Measurements from ENCODE around the gene COMMD10. TPM values are rescaled to one million over a fixed set of nuclear protein-coding genes. Genes with fewer than 3 reads are reported as not detected.
A peak's percentile ranks its signal among the peaks of the same experiment; 100 is the strongest.

The COMMD10 gene
- total RNA-seq, 6 experiments from 2014 or later: 19.0 to 25.0 (median 22.0) TPM

- H3K27me3 Mint-ChIP-seq (ENCODE audit: insufficient read depth): no peaks in the 10 kb centered on the region; the same call in 1 of the 2 replicates
- peaks cover 19% of the 10 kb centered on the region for H3K36me3 Mint-ChIP-seq (ENCODE audit: low read depth)
- peak; percentile 37 for DNase-seq
- TF ChIP-seq CTCF (IDR thresholded peaks at IDR 0.05): peak; percentile 61
- no peak overlapping the region for H3K27ac Mint-ChIP-seq
- peaks cover 30% of the 10 kb centered on the region for H3K4me1 Mint-ChIP-seq (ENCODE audit: low read depth)
- H3K9me3 Mint-ChIP-seq: peaks cover 14% of the 10 kb centered on the region
- H3K4me3 Mint-ChIP-seq: no peak overlapping the region
These were observed 187.6 kb downstream of the COMMD10 start for GRCh38 chr5:116272281-116272941.

- Mint-ChIP-seq H3K4me1 (ENCODE audit: low read depth) (peaks cover 30% of the 10 kb centered on the region), H3K9me3 (peaks cover 18% of the 10 kb centered on the region), H3K4me3 (no peak overlapping the region), H3K27ac (no peak overlapping the region), H3K36me3 (ENCODE audit: low read depth) (peaks cover 22% of the 10 kb centered on the region), H3K27me3 (ENCODE audit: insufficient read depth) (no peaks in the 10 kb centered on the region; the same call in 1 of the 2 replicates)
- TF ChIP-seq CTCF (IDR thresholded peaks at IDR 0.05): no peak
- DNase-seq: peak; percentile 36
These were observed 188.8 kb downstream of the COMMD10 start for GRCh38 chr5:116273448-116274242.

DNA sequence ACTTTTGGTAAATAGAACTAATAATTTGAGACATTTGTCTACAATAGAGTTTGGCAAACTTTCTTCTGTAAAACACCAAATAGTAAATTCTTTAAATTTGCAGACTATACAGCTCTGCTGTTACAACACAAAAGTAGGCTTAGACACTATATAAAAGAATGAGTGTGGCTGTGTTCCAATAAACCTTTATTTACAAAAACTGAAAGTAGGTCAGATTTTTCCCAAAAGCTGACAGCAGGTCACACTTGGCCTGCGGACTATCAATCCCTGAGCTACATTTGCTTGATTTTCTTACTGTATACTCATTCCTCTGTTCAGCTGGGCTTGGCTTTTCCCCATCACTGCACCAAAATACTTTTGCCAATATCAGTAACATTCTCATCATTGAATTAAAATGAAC, 189.4 kb downstream of the COMMD10 start:
- Mint-ChIP-seq H3K36me3 (ENCODE audit: low read depth) (peaks cover 22% of the 10 kb centered on the region), H3K4me1 (ENCODE audit: low read depth) (peaks cover 30% of the 10 kb centered on the region), H3K27ac (no peak overlapping the region), H3K9me3 (peaks cover 18% of the 10 kb centered on the region), H3K27me3 (ENCODE audit: insufficient read depth) (no peaks in the 10 kb centered on the region; the same call in 1 of the 2 replicates), H3K4me3 (no peak overlapping the region)
- DNase-seq: no peak
- no peak for TF ChIP-seq CTCF (IDR thresholded peaks at IDR 0.05)

GRCh38 chr5:116275282-116275681, 190.5 kb downstream of the COMMD10 start:
- Mint-ChIP-seq H3K36me3 (ENCODE audit: low read depth) (peaks cover 22% of the 10 kb centered on the region), H3K9me3 (peaks cover 18% of the 10 kb centered on the region), H3K4me1 (ENCODE audit: low read depth) (peaks cover 30% of the 10 kb centered on the region), H3K4me3 (no peak overlapping the region), H3K27ac (no peak overlapping the region), H3K27me3 (ENCODE audit: insufficient read depth) (no peaks in the 10 kb centered on the region; the same call in 1 of the 2 replicates)
- TF ChIP-seq CTCF (IDR thresholded peaks at IDR 0.05): no peak
- DNase-seq: no peak

DNA sequence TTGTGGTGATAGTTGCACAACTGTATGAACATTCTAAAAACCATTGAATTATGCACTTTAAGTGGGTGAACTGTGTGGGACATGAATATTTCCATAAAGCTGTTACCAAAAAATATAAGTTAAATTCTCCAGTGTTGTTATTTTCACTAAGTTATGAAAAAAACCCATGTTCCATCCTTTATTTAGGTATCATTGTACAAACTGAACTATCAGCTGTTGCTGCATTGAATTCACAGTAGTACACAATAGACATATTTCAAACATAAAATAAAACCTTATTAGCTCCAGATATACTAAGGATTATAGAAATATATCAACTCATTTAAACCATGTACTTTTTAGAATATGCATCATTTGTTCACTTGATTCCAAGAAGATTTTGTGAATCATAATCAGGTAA, 192.1 kb downstream of the COMMD10 start:
- no peak for TF ChIP-seq CTCF (IDR thresholded peaks at IDR 0.05)
- no peak for DNase-seq
- Mint-ChIP-seq H3K27me3 (ENCODE audit: insufficient read depth) (no peaks in the 10 kb centered on the region; the same call in 1 of the 2 replicates), H3K4me3 (no peak overlapping the region), H3K9me3 (peaks cover 18% of the 10 kb centered on the region), H3K36me3 (ENCODE audit: low read depth) (peaks cover 22% of the 10 kb centered on the region), H3K4me1 (ENCODE audit: low read depth) (peaks cover 22% of the 10 kb centered on the region), H3K27ac (no peak overlapping the region)

Measured in HFFc6 (cell line).